CMK (cell line): ENCODE measurements around the gene YEATS4.

Experiments
- DNase-seq: peaks from one replicate; pipeline ENCODE4 v3.0.0-alpha.2; 2010; ENCODE audit warnings: low read depth

Gene YEATS4

GRCh38 chr12:69342421-69342820, 17.1 kb upstream of the YEATS4 start:
- no peak for DNase-seq

- no peak for DNase-seq
These were observed 16.2 kb upstream of the YEATS4 start for GRCh38 chr12:69343357-69343756.

- no peak for DNase-seq
These were observed 15.5 kb upstream of the YEATS4 start for GRCh38 chr12:69343885-69344612.

GRCh38 chr12:69345077-69345476, 14.5 kb upstream of the YEATS4 start:
- DNase-seq = no peak

DNA sequence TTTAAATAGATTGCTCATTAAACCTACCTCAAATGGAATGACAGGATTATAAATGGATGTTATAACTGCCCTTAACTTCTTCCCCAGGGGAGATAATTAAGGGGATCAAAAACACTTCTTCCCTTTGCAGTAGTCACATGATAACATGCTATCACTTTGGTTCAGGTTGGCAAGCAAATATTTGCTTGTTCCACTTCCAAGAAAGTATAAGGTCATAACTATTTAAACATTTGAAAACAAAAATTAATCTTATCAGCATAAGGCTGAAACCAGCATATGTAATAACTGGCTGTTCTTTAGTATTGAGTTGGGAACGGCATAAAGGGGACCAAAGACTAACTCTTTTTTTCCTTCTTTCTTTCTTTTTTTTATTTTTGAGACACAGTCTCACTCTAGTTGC, 13.8 kb upstream of the YEATS4 start:
- DNase-seq = no peak

DNA sequence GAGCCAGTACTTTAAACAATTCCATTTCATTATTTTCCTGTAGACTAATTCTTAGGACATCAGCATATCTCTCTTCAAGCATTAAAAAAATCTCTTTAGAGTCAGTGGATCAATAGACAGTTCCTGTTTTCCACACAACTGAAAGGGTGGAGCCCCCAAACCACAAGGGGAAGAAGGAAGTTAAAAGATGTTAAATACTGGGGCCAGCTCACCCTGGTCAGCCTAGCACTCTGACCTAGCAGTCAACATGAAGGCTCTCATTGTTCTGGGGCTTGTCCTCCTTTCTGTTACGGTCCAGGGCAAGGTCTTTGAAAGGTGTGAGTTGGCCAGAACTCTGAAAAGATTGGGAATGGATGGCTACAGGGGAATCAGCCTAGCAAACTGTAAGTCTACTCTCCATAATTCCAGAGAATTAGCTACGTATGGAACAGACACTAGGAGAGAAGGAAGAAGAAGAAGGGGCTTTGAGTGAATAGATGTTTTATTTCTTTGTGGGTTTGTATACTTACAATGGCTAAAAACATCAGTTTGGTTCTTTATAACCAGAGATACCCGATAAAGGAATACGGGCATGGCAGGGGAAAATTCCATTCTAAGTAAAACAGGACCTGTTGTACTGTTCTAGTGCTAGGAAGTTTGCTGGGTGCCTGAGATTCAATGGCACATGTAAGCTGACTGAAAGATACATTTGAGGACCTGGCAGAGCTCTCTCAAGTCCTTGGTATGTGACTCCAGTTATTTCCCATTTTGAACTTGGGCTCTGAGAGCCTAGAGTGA, 11.2 kb upstream of the YEATS4 start, which contains the start of gene LYZ:
Gene LYZ, plus strand, starts transcription at position 220 of the 777 bp plus-strand sequence. Its CDS starts 28 bp downstream, at position 248.
- DNase-seq = peak; percentile 27

DNA sequence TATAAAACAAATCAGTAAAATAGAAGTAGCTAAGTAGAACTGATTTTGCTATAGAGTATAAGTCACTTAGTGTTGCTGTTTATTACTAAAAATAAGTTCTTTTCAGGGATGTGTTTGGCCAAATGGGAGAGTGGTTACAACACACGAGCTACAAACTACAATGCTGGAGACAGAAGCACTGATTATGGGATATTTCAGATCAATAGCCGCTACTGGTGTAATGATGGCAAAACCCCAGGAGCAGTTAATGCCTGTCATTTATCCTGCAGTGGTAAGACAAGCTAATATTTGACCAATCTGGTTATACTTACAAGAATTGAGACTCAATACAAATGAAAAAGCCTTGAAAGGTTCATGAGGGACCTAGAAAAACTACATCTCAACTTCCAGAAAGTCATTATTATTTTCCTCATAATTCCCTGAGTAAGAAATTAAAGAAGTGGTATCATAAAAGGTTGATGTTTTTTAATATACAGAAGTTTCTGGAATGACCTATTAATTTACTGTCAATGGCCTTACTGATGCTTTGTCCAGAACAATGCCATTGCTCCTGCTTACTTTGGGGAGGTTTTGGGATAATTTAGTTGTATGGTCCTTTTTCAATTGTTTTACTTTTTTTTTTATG, 9.4 kb upstream of the YEATS4 start:
- DNase-seq = no peak

DNA sequence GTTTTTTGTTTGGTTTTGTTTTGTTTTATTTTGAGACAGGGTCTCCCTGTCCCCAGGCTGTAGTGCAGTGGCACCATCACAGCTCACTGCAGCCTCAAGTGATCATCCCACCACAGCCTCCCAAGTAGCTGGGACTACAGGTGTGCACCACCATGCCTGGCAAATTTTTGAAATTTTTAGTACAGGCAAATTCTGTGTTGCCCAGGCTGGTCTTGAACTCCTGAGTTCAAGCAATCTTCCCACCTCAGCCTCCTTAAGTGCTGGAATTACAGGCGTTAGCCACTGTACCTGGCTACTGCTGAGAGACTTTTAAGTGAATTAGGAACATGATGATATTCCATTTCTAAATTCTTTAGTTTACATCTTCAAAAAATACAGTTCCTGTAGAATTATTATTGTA, 8.8 kb upstream of the YEATS4 start:
- no peak for DNase-seq

DNA sequence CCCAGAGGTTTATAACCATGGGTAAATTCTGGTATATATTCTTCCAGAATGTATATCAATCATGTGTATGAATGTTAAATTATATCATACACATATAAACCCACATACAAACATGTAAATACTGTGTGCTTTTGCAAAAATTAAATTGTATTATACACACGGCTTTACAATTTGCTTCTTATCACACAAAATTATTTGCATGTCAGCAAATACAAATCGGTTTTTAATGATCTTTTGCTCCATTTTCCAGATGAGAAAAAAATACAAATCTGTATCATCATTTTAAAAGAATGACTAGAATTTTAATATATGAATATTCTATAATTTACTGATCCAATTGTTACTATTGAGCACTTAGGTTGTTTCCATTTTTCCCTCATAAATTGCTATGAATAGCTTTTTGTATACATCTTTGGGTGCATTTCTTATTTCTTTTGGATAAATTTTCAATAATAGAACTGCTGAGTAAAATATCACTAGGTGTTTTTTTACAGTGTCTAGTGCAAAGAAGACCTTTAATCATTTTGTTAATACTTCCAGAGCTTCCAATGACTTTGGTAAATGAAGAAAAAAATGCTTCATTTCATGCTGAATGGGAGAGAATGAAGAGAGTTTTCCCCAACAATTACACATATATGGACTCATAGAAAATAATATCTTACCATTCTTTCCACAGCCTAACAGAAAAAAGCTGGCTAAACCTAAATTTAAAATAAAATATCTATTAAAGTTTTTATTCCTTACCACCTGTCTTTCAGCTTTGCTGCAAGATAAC, 7.9 kb upstream of the YEATS4 start:
- no peak for DNase-seq

- no peak for DNase-seq
These were observed 6.6 kb upstream of the YEATS4 start for GRCh38 chr12:69352904-69353303.

- no peak for DNase-seq
These were observed 5.4 kb upstream of the YEATS4 start for GRCh38 chr12:69354172-69354555.

GRCh38 chr12:69354556-69355187, 4.9 kb upstream of the YEATS4 start:
- DNase-seq = no peak

- DNase-seq = no peak
These were observed 4.0 kb upstream of the YEATS4 start for GRCh38 chr12:69355363-69356028.

GRCh38 chr12:69360348-69360672, 767 bp downstream of the YEATS4 start:
- DNase-seq = no peak

GRCh38 chr12:69366796-69367195, 7.3 kb downstream of the YEATS4 start:
- DNase-seq = no peak

DNA sequence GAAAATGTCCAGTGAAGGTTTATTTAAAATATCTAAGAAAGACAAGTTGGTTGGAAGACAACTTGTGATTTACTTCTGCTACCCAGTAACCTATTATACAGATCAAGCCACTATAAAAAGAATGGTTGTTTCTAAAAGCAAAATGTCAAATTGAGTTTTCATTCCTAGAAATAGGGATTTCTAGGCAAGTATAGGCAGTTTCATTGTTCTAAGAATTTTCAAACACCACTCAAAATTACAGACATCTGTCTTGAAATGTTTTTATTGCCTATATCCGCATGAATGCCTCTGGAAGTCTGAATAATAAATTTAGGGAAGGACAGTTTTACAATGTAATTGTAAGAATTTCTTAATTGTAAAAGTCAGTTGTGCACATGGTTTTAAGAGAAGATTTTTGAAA, 8.6 kb downstream of the YEATS4 start:
- no peak for DNase-seq

- no peak for DNase-seq
These were observed 23.5 kb downstream of the YEATS4 start for GRCh38 chr12:69383074-69383473.

- no peak for DNase-seq
These were observed 25.5 kb downstream of the YEATS4 start for GRCh38 chr12:69385038-69385437.

DNA sequence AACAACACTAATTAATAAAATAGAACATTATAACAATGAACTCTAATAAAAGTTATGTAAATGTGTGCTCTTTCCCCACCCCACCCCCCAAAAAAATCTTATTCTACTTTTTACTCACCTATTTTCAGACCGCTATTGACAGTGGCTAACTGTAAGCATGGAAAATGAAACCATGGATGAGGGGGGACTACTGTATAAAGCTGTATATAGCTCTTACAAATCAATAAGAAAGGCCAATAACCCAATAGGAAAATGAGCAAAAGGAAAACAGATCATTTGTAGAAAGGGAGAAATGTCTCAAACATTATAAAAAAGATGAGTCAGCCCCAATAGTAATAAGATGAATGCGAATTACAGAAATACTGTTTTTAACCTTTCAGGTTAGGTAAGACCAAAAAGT, 27.4 kb downstream of the YEATS4 start:
- no peak for DNase-seq

DNA sequence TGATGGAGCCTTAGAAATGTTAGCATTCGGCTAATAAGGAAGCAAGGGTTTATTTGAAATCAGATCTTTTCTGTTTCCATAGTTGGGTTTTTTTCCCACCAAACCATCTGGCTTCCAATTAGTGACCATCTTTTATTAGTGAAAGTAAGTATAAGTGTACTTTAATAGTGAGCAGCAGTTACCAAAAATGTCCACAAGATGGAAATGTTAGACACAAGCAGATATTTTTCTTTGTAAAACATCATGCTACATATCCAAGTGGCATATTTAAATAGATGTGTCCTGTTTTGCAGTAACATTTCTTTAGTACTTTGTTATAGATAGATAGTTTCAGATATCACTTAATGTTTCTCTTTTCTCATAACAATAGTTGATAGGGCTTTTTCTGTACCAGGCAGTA, 28.8 kb downstream of the YEATS4 start:
- DNase-seq = no peak

DNA sequence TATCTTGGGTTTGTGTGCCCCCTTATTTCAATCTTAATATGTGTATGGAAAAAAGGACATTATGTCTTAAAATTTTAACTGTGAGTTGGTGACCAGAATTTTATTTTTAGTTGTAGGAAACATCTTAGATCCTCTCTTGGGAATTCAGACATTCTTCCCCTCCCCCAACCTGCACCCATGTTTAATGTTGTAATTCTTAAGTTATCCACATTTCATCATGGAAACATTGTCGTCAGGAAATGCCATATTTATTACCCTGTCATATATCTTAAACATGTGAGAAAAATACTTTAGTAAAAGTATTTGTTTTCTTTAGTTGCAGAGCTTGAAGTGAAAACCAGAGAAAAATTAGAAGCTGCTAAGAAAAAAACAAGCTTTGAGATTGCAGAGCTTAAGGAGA, 30.3 kb downstream of the YEATS4 start:
- DNase-seq = no peak
